ENCODE data around the gene VCAM1.

The VCAM1 gene

DNA sequence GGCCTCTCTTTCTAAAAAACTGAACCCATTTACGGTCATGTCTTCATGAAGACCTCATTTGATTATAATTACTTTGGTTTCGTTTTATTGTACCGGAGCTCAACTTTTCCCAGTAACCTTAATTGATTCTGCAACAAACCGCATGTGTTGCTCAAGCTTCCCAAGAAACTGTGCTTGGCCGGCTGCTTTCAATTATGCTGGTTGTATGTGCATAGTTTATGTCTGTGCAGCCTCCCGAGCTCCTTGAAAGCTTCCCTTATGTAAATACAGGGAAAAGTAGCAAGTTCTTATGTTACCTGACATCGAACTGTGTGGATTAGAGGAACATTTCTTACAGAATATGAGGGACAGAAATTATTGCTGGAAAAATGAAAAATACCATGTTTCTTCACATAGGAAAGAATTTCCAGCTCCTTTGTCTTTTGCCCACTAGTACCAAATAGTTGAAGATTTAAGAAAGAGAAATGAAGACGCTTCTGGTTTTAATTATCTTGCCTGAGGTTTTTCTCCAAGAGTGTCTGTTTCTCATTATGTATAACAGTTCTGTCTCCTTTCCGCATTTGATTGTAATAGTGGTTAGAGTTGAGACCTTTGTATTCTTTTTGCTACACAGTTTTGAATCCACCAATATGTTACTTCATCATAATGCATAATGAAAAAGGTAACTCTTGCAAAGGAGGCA lies 2.1 kb downstream of the VCAM1 start:
- no peak for DNase-seq (ENCODE audit: insufficient read length, low spot score)
- no peak for FAIRE-seq

DNA sequence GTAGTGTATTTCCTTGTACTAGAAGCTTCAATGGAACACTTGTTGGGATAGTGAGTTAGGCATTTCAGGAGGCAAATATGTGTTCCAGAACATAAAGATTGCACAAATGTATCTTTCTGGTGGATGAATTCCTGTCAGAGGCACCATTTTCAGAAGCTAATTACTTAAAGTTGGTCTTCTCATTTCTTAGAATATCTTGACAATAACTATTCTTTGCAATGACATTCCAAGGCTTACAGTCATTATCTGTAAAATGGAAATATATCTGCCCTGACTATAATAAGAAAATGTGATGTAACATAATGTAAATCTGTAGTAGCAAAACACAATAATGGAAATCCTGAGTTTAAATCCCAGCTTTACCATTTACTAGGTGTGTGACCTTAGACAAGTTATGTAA lies 2.7 kb downstream of the VCAM1 start:
- FAIRE-seq (no peak), DNase-seq (ENCODE audit: insufficient read length, low spot score) (no peak)

DNA sequence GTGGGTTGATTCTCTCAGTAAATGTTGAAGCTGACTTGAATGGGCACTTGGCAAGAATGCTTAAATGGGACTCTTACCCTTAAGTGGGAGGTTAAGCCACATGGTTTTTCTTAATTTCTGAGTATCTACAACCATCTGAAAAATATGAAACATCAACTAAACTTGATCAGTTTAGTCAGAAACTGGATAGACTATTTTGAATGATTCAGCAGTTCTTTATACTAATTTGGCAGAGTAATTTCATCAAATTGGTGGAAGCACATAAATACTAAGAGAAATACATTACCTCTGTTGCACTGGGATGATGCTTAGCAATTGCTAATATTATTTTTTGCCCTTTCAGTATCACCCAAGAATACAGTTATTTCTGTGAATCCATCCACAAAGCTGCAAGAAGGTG lies 4.7 kb downstream of the VCAM1 start:
- no peak for FAIRE-seq

DNA sequence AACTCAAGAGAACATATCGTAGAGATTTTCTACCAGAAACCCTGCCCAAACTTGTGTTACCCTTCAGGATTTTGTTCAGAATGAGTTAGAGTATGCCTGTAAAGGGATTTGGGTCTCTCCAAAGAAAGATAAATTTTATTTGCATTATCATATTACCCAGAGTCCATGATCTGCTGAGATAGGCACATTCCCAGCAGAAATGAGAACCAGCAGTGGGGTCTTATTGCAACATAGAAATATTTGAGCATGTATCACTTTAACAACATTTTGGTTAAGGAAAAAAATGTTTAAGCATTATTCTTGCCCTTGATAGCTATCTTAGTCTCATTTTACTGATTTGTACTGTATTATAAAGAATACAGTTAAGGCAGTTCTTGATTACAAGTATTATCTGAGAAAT lies 10.6 kb downstream of the VCAM1 start:
- DNase-seq (ENCODE audit: insufficient read length, low spot score) = no peak
- no peak for FAIRE-seq

More for the DNA sequence above, 4.7 kb downstream of the VCAM1 start:
- DNase-seq (ENCODE audit: insufficient read length, low spot score) = no peak

DNA sequence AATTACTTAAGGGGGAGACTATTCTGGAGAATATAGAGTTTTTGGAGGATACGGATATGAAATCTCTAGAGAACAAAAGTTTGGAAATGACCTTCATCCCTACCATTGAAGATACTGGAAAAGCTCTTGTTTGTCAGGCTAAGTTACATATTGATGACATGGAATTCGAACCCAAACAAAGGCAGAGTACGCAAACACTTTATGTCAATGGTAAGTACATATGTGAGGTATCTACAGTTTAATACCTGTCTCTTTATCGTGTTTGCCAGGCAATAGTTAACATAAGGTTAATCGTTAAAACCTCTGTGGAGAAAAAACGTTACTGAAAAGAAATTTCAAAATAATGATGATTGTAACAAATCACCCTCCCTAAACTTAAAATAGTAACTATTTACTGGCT lies 11.8 kb downstream of the VCAM1 start:
- DNase-seq (ENCODE audit: insufficient read length, low spot score) (no peak), FAIRE-seq (no peak)

DNA sequence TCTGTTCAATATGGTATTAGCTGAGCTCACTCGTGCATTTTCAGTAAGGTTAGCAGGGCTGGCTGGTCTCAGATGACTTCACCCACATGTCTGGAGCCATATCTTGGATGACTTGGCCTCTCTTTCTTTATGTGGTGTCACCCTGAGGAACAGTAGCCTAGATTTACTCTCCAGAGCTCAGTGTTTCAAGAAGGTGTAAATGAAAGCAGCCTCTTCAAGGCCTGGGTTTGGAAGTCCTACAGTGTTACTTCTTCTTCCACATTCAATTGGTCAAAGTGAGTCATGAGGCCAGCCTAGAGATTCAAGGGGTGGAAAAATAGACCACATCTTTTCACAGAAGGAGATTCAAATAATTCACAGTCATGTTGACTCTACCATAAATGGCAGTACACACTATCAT lies 12.2 kb downstream of the VCAM1 start:
- no peak for FAIRE-seq
- no peak for DNase-seq (ENCODE audit: insufficient read length, low spot score)

DNA sequence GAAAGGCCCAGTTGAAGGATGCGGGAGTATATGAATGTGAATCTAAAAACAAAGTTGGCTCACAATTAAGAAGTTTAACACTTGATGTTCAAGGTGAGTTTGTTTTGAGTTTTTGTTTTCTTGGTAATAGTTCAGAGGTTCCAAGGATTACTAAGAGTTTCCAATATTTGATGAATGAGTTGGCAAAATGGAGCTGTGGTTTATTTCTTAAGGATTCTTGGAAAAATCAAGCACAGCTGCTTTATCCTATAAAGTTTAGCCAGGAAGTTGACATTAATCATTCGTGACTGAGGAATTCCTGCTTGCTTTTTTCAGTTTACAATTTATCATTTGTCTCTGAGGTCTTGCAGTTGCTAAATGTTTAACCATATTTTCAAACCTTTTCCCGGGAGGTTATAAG lies 15.1 kb downstream of the VCAM1 start:
- FAIRE-seq = no peak
- DNase-seq (ENCODE audit: insufficient read length, low spot score) = peak; percentile 14

DNA sequence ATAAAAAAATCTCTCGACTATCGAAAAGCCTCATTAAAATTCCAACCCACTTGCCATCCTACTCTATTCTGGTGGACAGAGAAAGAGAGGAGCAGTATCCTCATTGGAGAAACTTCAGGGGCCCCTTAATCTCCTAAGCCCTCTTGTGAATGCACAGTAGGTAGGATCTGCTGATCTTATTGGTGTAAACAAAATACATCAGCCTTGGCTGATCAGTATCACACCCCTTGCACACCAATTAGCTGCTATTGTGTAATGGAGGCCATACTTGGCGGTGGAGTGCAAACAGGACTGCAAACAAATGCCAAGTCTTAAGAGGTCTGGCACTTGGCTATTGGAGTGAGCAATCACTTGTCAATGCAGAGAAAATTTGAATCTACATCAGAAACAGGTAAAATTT lies 15.7 kb downstream of the VCAM1 start:
- no peak for FAIRE-seq
- DNase-seq (ENCODE audit: insufficient read length, low spot score) = no peak

DNA sequence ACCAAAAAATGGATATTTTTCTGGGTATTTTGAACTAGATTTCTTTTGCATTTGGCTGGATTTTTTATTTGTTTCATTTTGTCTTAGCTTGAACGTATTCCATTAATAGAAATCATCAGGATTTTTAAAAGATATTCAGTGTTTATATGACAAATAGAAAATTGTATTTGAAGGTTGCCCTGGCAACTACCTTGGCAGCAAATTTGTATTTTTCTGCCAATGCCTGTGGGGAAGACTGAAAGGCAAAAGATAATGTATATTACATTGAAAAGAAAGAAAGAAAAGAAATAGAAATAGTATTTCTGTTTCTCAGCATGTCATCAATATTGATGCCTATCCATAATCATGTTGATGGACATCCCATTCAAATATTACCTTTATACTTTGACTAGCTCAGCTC lies 16.8 kb downstream of the VCAM1 start:
- FAIRE-seq = no peak
- no peak for DNase-seq (ENCODE audit: insufficient read length, low spot score)

DNA sequence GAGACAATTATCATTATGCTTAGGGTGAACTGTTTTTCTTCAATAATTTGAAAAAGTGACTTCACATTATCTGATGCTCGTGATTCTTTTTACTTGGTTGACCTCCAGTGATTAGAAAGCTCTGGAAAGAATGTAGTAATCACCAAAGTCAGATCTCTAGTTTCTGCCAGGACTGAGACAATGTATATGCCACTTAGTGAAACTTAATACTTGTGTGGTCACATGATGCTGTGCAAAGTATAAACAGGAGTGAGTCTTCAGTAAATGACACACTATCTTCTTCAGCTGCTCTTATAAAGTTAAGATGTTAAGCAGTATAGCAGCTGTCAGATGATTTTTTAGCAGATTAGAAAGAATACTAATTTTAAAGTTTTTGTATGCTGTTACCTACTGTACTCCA lies 17.2 kb downstream of the VCAM1 start:
- FAIRE-seq (no peak), DNase-seq (ENCODE audit: insufficient read length, low spot score) (peak; percentile 9)

DNA sequence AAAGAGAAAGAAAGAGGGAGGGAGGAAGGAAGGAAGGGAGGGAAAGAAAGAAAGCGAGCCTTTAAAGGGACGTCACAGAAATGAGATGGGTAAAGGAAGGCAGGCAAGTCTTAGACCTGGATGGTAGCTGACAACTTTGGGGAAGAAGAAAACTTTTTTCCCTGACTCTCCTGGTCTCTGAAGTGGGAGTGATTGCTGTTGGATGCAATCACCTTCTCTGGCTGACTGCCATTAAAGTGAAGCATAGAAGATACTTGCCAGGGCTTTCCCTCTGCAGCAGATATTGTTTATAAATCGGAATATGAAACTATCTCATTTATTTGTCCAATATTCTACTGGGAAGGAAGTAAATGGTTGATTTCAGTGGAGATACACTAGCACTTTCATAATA lies 27.0 kb downstream of the VCAM1 start:
- DNase-seq (ENCODE audit: insufficient read length, low spot score) = no peak
- no peak for FAIRE-seq

DNA sequence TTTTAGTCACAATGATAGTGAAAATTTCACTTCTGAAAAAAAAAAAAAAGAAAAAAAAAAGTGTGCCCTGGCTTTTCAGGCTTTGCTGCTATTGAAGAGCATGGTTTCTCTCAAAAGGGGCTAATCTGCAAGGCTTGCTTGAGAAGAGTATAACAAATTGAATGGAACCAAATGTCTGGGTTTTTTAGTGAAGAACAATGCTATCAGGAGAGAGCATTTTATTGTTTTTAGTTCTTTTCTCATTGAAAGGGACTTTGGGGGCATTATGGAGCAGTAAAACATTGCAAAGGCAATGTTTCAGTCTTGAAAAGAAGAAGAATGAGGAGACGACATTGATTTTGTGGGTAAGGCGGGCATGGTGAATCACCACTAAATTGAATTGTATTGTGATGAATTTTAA lies 28.2 kb downstream of the VCAM1 start:
- FAIRE-seq = no peak
- DNase-seq (ENCODE audit: insufficient read length, low spot score) = no peak

DNA sequence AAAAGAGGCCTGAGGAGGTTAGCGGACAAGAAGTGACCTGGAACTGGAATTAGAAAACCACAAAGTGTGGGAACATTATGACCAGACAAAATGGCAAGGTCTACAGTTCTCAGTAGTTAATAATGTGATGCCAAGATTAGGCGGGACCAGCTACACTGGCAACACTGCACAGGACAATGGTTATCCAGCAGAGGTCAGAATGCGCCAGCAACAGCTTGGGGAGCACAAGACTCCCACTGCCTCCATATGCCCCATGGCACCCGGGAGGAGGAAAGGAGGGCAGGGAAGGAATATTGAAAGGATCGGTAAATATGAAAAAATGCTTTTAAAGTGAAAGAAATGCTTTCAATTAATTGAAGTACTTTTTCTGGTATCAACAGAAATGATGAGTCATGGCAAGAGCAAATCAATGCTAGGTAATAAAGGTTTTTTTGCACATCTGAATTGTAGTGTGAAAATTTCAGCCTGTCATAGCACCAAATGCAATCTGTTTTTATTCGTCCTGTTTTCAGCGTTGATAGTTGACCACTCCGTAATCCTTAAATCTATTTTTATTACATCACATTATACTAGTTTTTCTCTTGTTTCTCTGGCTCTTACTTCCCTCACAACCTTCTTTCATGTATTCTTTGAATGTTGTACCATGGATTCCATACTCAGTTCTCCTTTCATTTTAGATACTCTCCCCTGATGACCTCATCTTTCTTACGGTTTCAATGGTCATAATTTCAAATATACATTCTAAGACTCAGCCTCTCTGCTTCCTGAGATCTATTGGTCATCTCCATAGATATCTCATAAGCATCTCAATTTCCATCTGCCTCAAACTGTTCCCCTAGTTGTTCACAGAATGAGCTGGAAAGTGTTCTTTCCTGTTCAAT lies 30.7 kb downstream of the VCAM1 start:
- FAIRE-seq = no peak
- no peak for DNase-seq (ENCODE audit: insufficient read length, low spot score)

DNA sequence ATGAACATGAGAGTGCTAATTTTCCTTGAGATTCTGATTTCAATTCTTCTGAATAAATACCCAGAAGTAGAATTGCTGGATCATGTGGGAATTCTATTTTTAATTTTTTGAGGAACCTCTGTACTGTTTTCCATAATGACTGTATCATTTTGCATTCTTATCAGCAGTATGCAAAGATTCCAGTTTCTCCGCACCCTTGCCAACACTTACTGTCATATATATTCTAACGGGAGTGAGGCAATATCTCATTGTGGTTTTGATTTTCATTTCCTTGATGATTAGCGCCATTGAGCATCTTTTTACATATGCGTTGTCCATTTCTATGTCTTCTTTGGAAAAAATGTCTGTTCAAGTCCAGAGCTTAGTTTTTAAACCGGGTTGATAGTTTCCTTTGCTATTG lies 33.2 kb downstream of the VCAM1 start:
- DNase-seq (ENCODE audit: insufficient read length, low spot score) (no peak), FAIRE-seq (no peak)

DNA sequence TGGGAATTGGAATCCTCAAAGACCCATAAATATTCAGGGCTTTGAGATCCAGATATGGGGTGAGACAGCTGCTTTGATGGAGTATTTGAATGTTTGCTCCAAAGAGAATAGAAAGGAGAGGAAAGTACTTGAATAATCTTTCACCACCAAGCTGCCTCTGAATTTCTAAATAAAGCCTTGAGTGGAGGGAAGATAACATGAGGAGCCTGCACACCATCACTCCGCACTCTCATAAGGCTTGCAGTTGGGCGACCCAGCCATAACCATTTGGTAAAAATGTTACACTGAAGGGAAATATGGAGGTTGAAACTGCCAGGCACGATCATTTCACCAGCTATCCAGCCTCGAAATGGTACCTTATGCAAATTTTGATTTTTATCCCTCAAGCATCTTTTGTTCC lies 38.4 kb downstream of the VCAM1 start:
- no peak for FAIRE-seq

DNA sequence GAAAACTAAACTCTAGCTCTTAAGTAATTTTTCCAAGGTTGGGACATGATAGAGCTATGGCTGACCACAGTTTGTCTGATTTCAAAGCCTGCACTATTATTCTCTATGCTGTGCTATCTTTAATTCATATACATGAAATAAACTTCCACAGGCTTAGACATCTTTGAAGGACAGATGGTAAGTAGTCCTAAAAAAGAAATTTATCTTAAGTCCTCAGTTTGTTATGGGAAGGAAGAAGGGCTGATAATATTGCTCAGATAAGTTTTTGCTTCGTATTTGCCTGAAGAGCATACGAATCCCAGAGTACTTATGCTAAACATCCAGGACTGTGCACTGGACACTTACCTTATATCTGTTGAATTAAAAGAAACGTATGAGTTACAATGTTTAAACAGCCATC lies 39.6 kb downstream of the VCAM1 start:
- DNase-seq (ENCODE audit: insufficient read length, low spot score) (no peak), FAIRE-seq (no peak)

More for the DNA sequence above, 38.4 kb downstream of the VCAM1 start:
- no peak for DNase-seq (ENCODE audit: insufficient read length, low spot score)

DNA sequence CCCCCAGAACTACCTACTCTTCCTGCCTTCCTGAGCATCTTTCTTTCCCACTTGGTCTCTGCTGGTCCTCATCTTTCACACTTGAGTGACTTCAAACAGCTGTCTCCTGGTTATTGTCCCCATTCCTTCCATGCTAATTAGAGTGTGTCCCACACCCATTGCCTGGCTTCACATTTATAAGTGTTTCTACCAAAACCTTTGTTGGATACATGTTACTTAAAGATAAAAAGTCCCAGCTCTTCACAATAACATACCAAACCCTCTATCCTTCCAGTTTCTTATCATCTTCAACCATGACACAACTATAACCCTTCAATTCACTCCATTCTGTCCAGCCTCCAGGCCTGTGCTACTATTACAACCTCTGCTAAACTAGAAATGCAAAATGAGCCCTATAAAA lies 41.0 kb downstream of the VCAM1 start:
- FAIRE-seq = no peak
- DNase-seq (ENCODE audit: insufficient read length, low spot score) = no peak

DNA sequence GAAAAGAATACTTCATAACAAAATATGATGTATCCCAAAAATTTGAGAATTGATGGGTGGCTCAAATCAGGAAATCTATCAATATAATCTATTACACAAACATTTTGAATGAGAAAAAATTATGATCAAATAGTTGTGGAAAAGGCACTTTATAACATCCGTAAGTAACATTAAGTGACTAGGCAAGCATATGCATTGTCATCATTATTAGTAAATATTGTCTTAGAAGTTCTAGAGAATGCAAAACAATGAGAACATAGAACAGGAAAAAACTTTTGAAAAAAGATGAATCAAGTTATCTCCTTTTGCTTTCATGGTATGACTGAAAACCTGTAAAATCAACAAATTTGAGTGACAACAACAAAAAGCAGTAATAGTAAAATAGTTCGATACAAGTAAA lies 42.9 kb downstream of the VCAM1 start:
- DNase-seq (ENCODE audit: insufficient read length, low spot score) (no peak), FAIRE-seq (no peak)

DNA sequence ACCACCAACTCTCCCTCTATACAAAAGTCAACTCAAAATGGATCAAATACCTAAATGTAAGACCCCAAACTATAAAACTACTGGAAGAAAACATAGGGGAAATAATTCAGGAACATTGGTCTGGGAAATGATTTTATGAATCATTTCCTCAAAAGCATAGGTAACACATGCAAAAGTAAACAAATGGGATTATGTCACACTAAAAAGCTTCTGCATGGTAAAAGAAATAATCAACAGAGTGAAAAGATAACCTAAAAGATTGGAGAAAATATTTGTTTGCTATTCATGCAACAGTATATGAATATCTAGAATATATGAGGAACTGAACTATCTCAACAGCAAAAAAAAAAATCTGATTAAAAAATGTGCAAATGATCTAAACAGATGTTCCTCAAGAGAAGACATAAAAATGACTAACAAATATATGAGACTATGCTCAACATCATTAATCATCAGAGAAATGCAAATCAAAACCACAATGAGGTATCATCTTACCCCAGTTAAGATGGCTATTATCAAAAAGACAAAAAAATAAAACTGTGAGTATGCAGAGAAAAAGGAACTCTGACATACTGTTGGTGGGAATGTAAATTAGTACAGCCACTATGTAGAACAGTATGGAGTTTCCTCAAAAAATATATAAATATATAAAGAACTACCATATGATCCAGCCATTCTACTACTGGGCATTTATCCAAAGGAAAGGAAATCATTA lies 47.8 kb downstream of the VCAM1 start:
- FAIRE-seq (no peak), DNase-seq (ENCODE audit: insufficient read length, low spot score) (no peak)

DNA sequence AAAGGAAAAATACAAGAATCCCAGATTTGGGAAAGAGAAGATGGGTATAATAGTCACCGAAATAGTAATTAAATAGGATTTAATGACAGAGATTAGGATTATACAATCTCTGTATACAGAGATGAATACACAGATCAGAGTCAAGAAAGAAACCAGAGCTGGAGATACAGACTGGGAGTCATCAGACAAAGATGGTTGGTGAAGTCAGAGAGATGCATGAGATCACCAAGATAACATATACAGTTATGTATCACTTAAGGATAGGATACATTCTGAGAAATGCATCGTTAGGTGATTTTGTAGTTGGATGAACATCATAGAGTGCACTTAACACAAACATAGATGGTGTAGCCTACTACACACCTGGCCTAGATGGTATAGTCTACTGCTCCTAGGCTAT lies 49.8 kb downstream of the VCAM1 start:
- no peak for DNase-seq (ENCODE audit: insufficient read length, low spot score)
- FAIRE-seq = no peak

DNA sequence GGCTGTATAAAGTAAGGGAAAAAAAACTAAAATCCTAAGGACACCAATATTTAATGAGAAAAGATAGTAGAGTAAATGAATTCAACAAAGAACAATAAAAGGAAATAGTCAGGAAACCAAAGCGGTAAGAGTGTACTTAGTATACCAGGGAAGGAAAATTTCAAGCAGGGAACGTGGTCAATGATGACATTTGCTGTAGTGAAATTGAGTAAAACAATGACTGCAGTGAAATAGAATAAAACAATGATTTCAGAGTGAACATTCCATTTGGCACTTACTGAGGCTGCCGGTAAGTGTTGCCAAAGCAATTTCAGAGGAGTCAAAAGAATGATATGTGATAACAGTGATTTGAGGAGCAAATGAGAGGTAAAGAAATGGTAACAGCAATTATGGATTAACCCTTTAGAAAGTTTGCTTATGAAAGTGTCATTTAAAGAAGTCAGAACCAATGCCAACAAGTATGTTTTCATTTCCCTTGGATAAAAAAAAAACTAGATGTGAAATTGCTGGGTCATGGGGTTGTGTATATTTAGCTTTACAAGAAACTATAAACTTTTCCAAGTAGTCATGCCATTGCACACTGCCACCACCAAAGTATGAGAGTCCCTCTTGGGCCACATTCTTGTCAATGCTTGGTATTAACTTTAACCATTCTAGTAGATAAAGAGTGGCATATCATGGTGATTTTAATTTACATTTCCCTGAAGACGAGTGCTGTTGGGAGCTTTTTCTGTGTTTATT lies 50.5 kb downstream of the VCAM1 start:
- DNase-seq (ENCODE audit: insufficient read length, low spot score) (no peak), FAIRE-seq (no peak)
